HFFc6 (cell line): ENCODE results near the gene VPS33A. TPM values are rescaled to one million over a fixed set of nuclear protein-coding genes. Genes with fewer than 3 reads are reported as not detected.

Experiments
- DNase-seq: peaks from one replicate; pipeline ENCODE4 v3.0.0-alpha.2; 2018
- H3K27ac Mint-ChIP-seq: 2 replicates; pipeline ENCODE4 v1.8.0; 2020; ENCODE audit warnings: mild to moderate bottlenecking, mixed read lengths
- H3K27me3 Mint-ChIP-seq: 2 replicates; pipeline ENCODE4 v1.8.0; 2021; ENCODE audit warnings: mild to moderate bottlenecking, moderate library complexity, mixed read lengths; ENCODE audit not compliant: insufficient read depth
- H3K36me3 Mint-ChIP-seq: 2 replicates; pipeline ENCODE4 v1.8.0; 2021; ENCODE audit warnings: low read depth, mixed read lengths
- H3K4me1 Mint-ChIP-seq: 2 replicates; pipeline ENCODE4 v1.8.0; 2020; ENCODE audit warnings: low read depth, mixed read lengths
- H3K4me3 Mint-ChIP-seq: 2 replicates; pipeline ENCODE4 v1.8.0; 2020; ENCODE audit warnings: mild to moderate bottlenecking, moderate library complexity, mixed read lengths
- H3K9me3 Mint-ChIP-seq: 2 replicates; pipeline ENCODE4 v1.8.0; 2020; ENCODE audit warnings: mild to moderate bottlenecking, mixed read lengths
- total RNA-seq, 6 experiments: library from RNA; stranded (reverse); fragmentation: NEBNext Ultra II Directional; extraction: Animal tissue kit (Norgen Biotek cat#: 25700); gene quantifications; 2 replicates in 1 of 6; 3 replicates in 5 of 6; pipeline ENCODE4 v1.2.3, GENCODE V29; 2021
- TF ChIP-seq, protein P1 (sequence below): fragments of 200-600 bp; sonication (generic); IDR thresholded peaks from 2 replicates; pipeline ENCODE4 v1.5.0; 2021; ENCODE audit warnings: antibody characterized with exemption, mild to moderate bottlenecking

Gene VPS33A
- total RNA-seq, 6 experiments from 2014 or later = 22.7 to 31.0 (median 25.7) TPM

DNA sequence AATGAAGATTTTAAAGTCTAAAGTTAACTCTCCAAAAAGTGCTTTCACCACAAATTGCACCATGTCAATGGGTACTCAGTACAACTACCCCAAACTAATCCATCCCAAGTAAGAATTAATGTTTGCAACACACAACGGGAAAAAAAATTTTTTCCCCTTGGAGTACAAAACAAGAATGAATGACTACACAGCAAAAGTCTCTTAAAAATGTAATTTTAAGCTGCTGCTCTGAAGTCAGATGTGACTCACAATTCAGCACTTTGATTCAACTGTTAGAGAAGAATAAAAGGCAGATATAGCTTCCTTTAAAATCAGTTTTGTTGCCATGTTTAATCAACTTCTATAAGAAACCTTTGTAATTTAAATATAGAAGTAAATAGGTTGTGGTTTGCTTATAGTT is 42.5 kb upstream of the VPS33A start:
- DNase-seq = peak; percentile 57
- TF ChIP-seq, protein P1, sequence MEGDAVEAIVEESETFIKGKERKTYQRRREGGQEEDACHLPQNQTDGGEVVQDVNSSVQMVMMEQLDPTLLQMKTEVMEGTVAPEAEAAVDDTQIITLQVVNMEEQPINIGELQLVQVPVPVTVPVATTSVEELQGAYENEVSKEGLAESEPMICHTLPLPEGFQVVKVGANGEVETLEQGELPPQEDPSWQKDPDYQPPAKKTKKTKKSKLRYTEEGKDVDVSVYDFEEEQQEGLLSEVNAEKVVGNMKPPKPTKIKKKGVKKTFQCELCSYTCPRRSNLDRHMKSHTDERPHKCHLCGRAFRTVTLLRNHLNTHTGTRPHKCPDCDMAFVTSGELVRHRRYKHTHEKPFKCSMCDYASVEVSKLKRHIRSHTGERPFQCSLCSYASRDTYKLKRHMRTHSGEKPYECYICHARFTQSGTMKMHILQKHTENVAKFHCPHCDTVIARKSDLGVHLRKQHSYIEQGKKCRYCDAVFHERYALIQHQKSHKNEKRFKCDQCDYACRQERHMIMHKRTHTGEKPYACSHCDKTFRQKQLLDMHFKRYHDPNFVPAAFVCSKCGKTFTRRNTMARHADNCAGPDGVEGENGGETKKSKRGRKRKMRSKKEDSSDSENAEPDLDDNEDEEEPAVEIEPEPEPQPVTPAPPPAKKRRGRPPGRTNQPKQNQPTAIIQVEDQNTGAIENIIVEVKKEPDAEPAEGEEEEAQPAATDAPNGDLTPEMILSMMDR = no peak
- H3K27ac Mint-ChIP-seq = peak overlapping the region; percentile 32

DNA sequence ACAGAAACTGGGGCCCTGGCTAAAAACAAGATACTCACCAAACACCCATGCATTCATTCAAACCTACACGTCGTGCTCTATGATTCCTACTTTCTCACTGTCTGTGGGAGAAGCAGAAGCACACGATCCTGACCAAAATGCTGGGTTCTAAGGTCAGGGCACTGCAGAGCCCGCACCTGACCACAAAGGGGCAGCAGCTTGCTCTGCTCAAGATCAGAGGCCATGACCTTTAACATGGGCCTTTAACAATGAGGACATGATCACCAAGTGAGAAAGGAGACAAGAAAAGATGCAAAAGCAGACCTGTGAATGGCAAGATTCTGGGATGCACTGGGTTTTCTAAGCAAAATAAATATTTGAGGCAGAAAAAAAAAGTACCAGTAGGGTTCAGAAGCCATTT is 40.1 kb upstream of the VPS33A start:
- Mint-ChIP-seq H3K27ac (no peak overlapping the region), H3K4me3 (no peak overlapping the region), H3K9me3 (no peaks in the 10 kb centered on the region), H3K27me3 (peaks cover 3% of the 10 kb centered on the region; the same call in 1 of the 2 replicates), H3K4me1 (peaks cover 38% of the 10 kb centered on the region), H3K36me3 (peaks cover 9% of the 10 kb centered on the region; the same call in 1 of the 2 replicates)
- no peak for DNase-seq
- TF ChIP-seq, protein P1 = no peak; the same call in 1 of the 2 replicates

More for the DNA sequence above, 42.5 kb upstream of the VPS33A start:
- H3K36me3 Mint-ChIP-seq = peaks cover 9% of the 10 kb centered on the region; the same call in 1 of the 2 replicates
- H3K4me1 Mint-ChIP-seq = peaks cover 38% of the 10 kb centered on the region
- H3K27me3 Mint-ChIP-seq = peaks cover 3% of the 10 kb centered on the region; the same call in 1 of the 2 replicates
- H3K9me3 Mint-ChIP-seq = no peaks in the 10 kb centered on the region
- H3K4me3 Mint-ChIP-seq = no peak overlapping the region

DNA sequence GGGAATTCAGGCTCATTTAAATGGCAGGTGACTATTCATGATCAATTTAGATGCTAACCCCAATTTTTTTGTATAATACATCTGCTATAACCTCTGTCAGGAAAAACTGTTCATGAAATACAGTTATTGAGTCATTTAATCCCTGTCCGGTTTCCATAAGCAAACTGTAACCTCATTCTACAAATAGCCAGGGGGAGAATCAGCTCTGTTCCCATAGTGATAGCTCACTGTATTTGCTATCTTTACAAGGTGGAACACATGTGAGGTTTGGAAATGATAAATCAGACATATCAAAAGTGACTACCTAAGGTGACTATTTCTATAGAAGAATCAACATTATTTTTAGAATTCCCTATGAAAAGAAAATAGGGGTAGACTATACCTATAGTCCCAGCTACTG is 38.6 kb upstream of the VPS33A start:
- peak; percentile 37 for DNase-seq
- TF ChIP-seq, protein P1 = no peak
- no peak overlapping the region; the same call in 1 of the 2 replicates for H3K27ac Mint-ChIP-seq
- no peak overlapping the region for H3K4me3 Mint-ChIP-seq
- peaks cover 27% of the 10 kb centered on the region for H3K4me1 Mint-ChIP-seq
- H3K27me3 Mint-ChIP-seq = peaks cover 3% of the 10 kb centered on the region; the same call in 1 of the 2 replicates
- H3K9me3 Mint-ChIP-seq = no peaks in the 10 kb centered on the region
- peaks cover 14% of the 10 kb centered on the region; the same call in 1 of the 2 replicates for H3K36me3 Mint-ChIP-seq

DNA sequence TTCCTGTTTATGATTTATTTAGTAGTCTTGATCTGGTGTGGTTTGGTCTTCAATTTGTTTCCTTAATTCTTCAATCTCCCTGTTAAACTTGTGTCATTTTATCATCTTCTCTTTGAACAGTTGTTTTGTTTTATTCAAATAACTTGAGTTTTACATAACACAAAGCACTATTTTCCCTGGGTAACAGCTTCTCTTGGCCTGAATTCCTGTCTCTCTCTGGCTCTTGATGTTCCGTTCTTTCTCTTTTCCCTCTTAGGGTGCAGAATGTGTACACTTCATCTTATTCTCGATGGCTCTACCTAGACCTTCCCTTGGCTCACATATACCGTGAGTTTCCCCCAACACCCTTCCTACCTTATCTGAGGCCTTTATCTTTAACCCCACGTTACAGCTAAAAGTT is 36.8 kb upstream of the VPS33A start:
- DNase-seq = no peak
- TF ChIP-seq, protein P1 = no peak
- Mint-ChIP-seq H3K4me3 (no peak overlapping the region), H3K36me3 (peaks cover 6% of the 10 kb centered on the region; the same call in 1 of the 2 replicates), H3K27me3 (peaks cover 6% of the 10 kb centered on the region), H3K4me1 (peaks cover 9% of the 10 kb centered on the region), H3K27ac (peak overlapping the region; percentile 4; the same call in 1 of the 2 replicates), H3K9me3 (no peaks in the 10 kb centered on the region)

DNA sequence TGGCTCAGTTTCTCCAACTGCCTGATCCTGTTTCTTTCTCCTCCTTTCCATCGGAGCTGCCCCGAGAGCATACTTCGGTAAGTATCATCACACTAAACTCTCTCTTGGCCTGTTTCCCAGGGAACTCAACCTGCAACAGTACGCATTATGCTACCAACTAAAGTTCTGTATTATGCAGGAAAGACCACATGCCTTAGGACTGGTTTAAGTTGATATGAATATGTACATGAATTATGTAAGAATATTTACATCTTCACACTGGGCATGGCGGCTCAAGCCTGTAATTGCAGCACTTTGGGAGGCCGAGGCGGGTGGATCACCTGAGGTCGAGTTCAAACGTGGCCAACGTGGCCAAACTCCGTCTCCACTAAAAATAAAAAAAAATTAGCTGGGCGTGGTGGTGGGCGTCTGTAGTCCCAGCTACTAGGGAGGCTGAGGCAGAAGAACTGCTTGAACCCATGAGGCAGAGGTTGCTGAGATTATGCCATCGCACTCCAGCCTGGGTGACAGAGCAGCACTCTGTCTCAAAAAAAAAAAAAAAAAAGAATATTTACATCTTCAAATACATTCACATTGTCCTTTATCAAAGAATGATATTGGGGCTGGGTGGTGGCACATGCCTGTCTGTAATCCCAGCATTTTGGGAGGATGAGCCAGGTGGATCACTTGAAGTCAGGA is 31.9 kb upstream of the VPS33A start:
- DNase-seq = no peak
- Mint-ChIP-seq H3K27ac (no peak overlapping the region), H3K36me3 (peaks cover 17% of the 10 kb centered on the region), H3K4me3 (no peak overlapping the region), H3K4me1 (peaks cover under 1% of the 10 kb centered on the region; the same call in 1 of the 2 replicates), H3K9me3 (no peaks in the 10 kb centered on the region), H3K27me3 (peaks cover 3% of the 10 kb centered on the region)
- TF ChIP-seq, protein P1 = no peak
